ENCODE results near the gene NRCAM. TPM values are rescaled to one million over a fixed set of nuclear protein-coding genes. Genes with fewer than 3 reads are reported as not detected.
"Not testable (repeated sequence)": the region's sequence is repeated elsewhere in the genome, so short reads cannot be mapped to it uniquely, and the experiment has no call there.

Gene NRCAM
- total RNA-seq (3.4 and 3.9 TPM in 2 replicates), polyA plus RNA-seq (0.76 and 1.2 TPM in 2 replicates)

- H3K36me3 ChIP-seq = no peaks in the 10 kb centered on the region
- DNase-seq (ENCODE audit: low read depth in 1 of 2, low spot score in 1 of 2) = peak; percentile 85 to 87
- peak within 1 kb of the TSS; percentile 34 for H3K4me3 ChIP-seq
- H3K27me3 ChIP-seq = peaks cover 72% of the 10 kb centered on the region
- H3K27ac ChIP-seq = no peak within 1 kb of the TSS
- H3K9me3 ChIP-seq (ENCODE audit: low read depth) = no peaks in the 10 kb centered on the region
- H3K4me1 ChIP-seq (ENCODE audit: low read depth) = no peaks in the 10 kb centered on the region
- TF ChIP-seq CTCF (IDR thresholded peaks at IDR 0.05; ENCODE audit: low read depth, low read length) = no peak
These were observed at the start of gene NRCAM for GRCh38 chr7:108455998-108456677. TSS of gene NRCAM (minus strand) at chr7:108456436. CDS start at chr7:108240064, 216,372 bp downstream.

DNA sequence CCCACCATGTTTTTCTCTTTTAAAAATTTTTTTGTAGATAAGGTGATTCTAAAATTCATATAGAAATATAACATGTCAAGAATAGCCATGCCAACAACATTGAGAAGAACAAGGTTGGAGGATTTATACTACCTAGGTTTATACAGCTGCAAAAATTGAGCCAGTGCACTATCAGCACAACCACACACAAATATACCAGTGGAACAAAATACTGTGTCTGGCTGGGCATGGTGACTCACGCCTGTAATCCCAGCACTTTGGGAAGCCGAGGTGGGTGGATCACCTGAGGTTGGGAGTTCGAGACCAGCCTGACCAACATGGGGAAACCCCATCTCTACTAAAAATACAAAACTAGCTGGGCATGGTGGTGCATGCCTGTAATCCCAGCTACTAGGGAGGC lies 48.3 kb upstream of the NRCAM start:
- H3K4me1 ChIP-seq (ENCODE audit: low read depth); H3K27ac ChIP-seq; H3K4me3 ChIP-seq; H3K9me3 ChIP-seq (ENCODE audit: low read depth); H3K27me3 ChIP-seq; DNase-seq (ENCODE audit: low read depth in 1 of 2, low spot score in 1 of 2): not testable (repeated sequence)
- H3K36me3 ChIP-seq = peaks cover 12% of the 10 kb centered on the region

- Histone ChIP-seq H3K27ac (no peak overlapping the region), H3K4me1 (ENCODE audit: low read depth) (no peaks in the 10 kb centered on the region), H3K36me3 (peaks cover 12% of the 10 kb centered on the region), H3K4me3 (no peak overlapping the region), H3K9me3 (ENCODE audit: low read depth) (no peaks in the 10 kb centered on the region), H3K27me3 (no peaks in the 10 kb centered on the region)
- DNase-seq (ENCODE audit: low read depth in 1 of 2, low spot score in 1 of 2) = peak in 1 of 2 donors; percentile 78
- TF ChIP-seq CTCF (IDR thresholded peaks at IDR 0.05; ENCODE audit: low read depth, low read length) = no peak
These were observed 47.1 kb upstream of the NRCAM start for GRCh38 chr7:108503112-108504026.

- no peak for TF ChIP-seq CTCF (IDR thresholded peaks at IDR 0.05; ENCODE audit: low read depth, low read length)
- DNase-seq (ENCODE audit: low read depth in 1 of 2, low spot score in 1 of 2) = peak in 1 of 2 donors; percentile 23
- no peaks in the 10 kb centered on the region for H3K9me3 ChIP-seq (ENCODE audit: low read depth)
- no peaks in the 10 kb centered on the region for H3K4me1 ChIP-seq (ENCODE audit: low read depth)
- peaks cover 35% of the 10 kb centered on the region for H3K36me3 ChIP-seq
- H3K4me3 ChIP-seq = no peak overlapping the region
- no peaks in the 10 kb centered on the region for H3K27me3 ChIP-seq
- no peak overlapping the region for H3K27ac ChIP-seq
These were observed 43.3 kb upstream of the NRCAM start for GRCh38 chr7:108499566-108499965.

DNA sequence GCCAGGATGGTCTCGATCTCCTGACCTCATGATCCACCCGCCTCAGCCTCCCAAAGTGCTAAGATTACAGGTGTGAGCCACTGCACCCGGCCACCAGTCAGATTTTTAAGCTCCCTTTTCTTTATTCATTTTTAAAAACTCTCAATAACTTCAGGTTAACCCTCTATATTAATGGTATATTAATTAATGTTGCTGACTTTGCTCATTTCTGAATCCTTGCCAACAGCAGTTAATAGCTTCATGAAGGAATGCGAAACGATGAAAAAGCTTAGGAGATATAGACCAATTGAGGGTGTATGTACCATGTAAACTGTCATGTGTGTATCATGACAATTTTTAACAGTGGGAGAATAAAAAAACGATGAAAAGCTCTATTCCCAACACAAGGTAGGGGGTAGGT lies 42.2 kb upstream of the NRCAM start:
- Histone ChIP-seq H3K27me3 (no peaks in the 10 kb centered on the region), H3K4me3 (no peak overlapping the region), H3K9me3 (ENCODE audit: low read depth) (no peaks in the 10 kb centered on the region), H3K27ac (no peak overlapping the region), H3K36me3 (peaks cover 36% of the 10 kb centered on the region), H3K4me1 (ENCODE audit: low read depth) (no peaks in the 10 kb centered on the region)
- no peak for TF ChIP-seq CTCF (IDR thresholded peaks at IDR 0.05; ENCODE audit: low read depth, low read length)
- DNase-seq (ENCODE audit: low read depth in 1 of 2, low spot score in 1 of 2) = no peak

All from cardiac muscle cell (in vitro differentiated cells and primary cell).